GM23248 (cell line): Measurements from ENCODE around the gene SPPL3. TPM values are rescaled to one million over a fixed set of nuclear protein-coding genes. Genes with fewer than 3 reads are reported as not detected.

ENCODE experiments used
- DNase-seq: peaks from one replicate; pipeline ENCODE4 v3.0.0-alpha.2; 2015
- H2AFZ ChIP-seq: fragments of 200-600 bp; sonication (generic); 2 replicates; pipeline ENCODE4 v1.6.1; 2016; ENCODE audit warnings: antibody characterized with exemption
- H3F3A ChIP-seq: fragments of 200-600 bp; sonication (generic); 2 replicates; pipeline ENCODE4 v1.6.1; 2016; ENCODE audit warnings: mild to moderate bottlenecking, antibody characterized with exemption, mixed run types; ENCODE audit not compliant: insufficient read depth
- H3K27ac ChIP-seq: fragments of 200-600 bp; sonication (generic); 2 replicates; pipeline ENCODE4 v1.5.1; 2016; ENCODE audit warnings: mild to moderate bottlenecking
- H3K27me3 ChIP-seq: fragments of 200-600 bp; sonication (generic); replicated peaks from 2 replicates; pipeline ENCODE4 v1.6.1; 2016; ENCODE audit warnings: mild to moderate bottlenecking; ENCODE audit not compliant: insufficient read depth
- H3K36me3 ChIP-seq: fragments of 200-600 bp; sonication (generic); 2 replicates; pipeline ENCODE4 v1.6.1; 2016; ENCODE audit warnings: low read depth, mild to moderate bottlenecking
- H3K4me1 ChIP-seq: fragments of 200-600 bp; sonication (generic); 2 replicates; pipeline ENCODE4 v1.6.1; 2016; ENCODE audit warnings: mild to moderate bottlenecking; ENCODE audit not compliant: insufficient read depth
- H3K4me2 ChIP-seq: fragments of 200-600 bp; sonication (generic); one replicate; pipeline ENCODE4 v1.6.1; 2016; ENCODE audit warnings: mild to moderate bottlenecking; ENCODE audit not compliant: unreplicated experiment
- H3K4me3 ChIP-seq: fragments of 200-600 bp; sonication (generic); 2 replicates; pipeline ENCODE4 v1.5.1; 2016; ENCODE audit warnings: mild to moderate bottlenecking
- H3K79me2 ChIP-seq: fragments of 200-600 bp; sonication (generic); 2 replicates; pipeline ENCODE4 v1.6.1; 2016; ENCODE audit warnings: mild to moderate bottlenecking; ENCODE audit not compliant: insufficient read depth
- H3K9ac ChIP-seq: fragments of 200-600 bp; sonication (generic); 2 replicates; pipeline ENCODE4 v1.6.1; 2016; ENCODE audit warnings: mild to moderate bottlenecking
- H3K9me2 ChIP-seq: fragments of 200-600 bp; sonication (generic); 2 replicates; pipeline ENCODE4 v1.6.1; 2016; ENCODE audit warnings: mixed run types, mild to moderate bottlenecking, moderate library complexity; ENCODE audit not compliant: insufficient read depth
- H3K9me3 ChIP-seq: fragments of 200-600 bp; sonication (generic); one replicate; pipeline ENCODE4 v1.6.1; 2017; ENCODE audit warnings: low read depth
- H4K20me1 ChIP-seq: fragments of 200-600 bp; sonication (generic); 2 replicates; pipeline ENCODE4 v1.6.0; 2016; ENCODE audit not compliant: insufficient read depth
- EZH2 ChIP-seq: fragments of 200-600 bp; sonication (generic); IDR thresholded peaks from 2 replicates; pipeline ENCODE4 v1.6.1; 2018; ENCODE audit warnings: antibody characterized with exemption, mild to moderate bottlenecking; ENCODE audit not compliant: insufficient read depth, poor library complexity, severe bottlenecking
- EZH2phosphoT487 ChIP-seq: fragments of 200-600 bp; sonication (generic); IDR thresholded peaks from 2 replicates; pipeline ENCODE4 v1.6.1; 2018; ENCODE audit warnings: antibody characterized with exemption, moderate library complexity, mild to moderate bottlenecking, low read depth; ENCODE audit not compliant: insufficient read depth
- WGBS, 2 experiments: methylation state at CpG; one replicate each; pipeline ENCODE4 v1.1.6; 2015 to 2017; ENCODE audit warnings: low lambda C conversion rate in 2 of 2, low coverage in 1 of 2; ENCODE audit errors: missing lambda C conversion rate in 2 of 2; 5-methylcytosine and 5-hydroxymethylcytosine counted together
- in situ Hi-C: fragments of 300-500 bp; cut with MboI; formaldehyde crosslinking; loops from 2 replicates; pipeline ENCODE4 v1.15.0; 2020
- polyA plus RNA-seq: library from polyadenylated mRNA; unstranded; fragments of >200 nt; fragmentation: Nextera tagmentation; extraction: Ambion mirVana; gene quantifications from 2 replicates; pipeline ENCODE4 v1.2.1, GENCODE V29; 2016
- total RNA-seq: library from RNA; depleted of rRNA; stranded (reverse); fragments of >200 nt; shearing (Covaris generic); gene quantifications from 2 replicates; pipeline ENCODE4 v1.2.3, GENCODE V29; 2014

Gene SPPL3
- total and polyA plus RNA-seq, 2 experiments from 2014 or later = 8.1 to 24.8 TPM

DNA sequence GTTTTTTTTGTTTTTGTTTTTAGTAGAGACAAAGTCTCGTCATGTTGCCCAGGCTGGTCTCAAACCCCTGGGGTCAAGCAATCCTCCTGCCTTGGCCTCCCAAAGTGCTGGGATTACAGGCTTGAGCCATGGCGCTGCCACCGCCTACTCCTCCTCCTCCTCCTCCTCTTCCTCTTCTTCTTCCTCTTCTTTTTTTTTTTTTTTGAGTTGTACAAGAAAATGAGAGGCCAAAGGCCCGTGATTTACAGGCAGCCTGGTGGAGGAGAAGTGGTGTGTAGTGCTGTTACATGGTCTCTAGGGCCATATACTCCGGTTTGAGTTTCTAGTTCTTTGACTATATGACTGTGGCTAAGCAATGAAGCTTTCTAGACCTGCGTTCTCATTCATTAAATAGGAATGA lies 29.6 kb upstream of the SPPL3 start:
- Histone ChIP-seq H3K9me3 (no peaks in the 10 kb centered on the region), H3K27ac (no peak overlapping the region), H2AFZ (no peak overlapping the region), H4K20me1 (no peaks in the 10 kb centered on the region), H3K79me2 (no peaks in the 10 kb centered on the region), H3K9ac (no peak overlapping the region), H3K36me3 (no peaks in the 10 kb centered on the region), H3K4me1 (no peaks in the 10 kb centered on the region), H3F3A (no peaks in the 10 kb centered on the region), H3K4me2 (no peak overlapping the region), H3K9me2 (no peaks in the 10 kb centered on the region), H3K4me3 (no peak overlapping the region), H3K27me3 (peaks cover 4% of the 10 kb centered on the region; the same call in 1 of the 2 replicates)
- DNase-seq = no peak
- in situ Hi-C loops = no loop called here
- no peak for TF ChIP-seq EZH2
- no peak for TF ChIP-seq EZH2phosphoT487
- 58 to 61% methylated on average over 6 of the region's 6 CpGs for WGBS, 2 experiments

DNA sequence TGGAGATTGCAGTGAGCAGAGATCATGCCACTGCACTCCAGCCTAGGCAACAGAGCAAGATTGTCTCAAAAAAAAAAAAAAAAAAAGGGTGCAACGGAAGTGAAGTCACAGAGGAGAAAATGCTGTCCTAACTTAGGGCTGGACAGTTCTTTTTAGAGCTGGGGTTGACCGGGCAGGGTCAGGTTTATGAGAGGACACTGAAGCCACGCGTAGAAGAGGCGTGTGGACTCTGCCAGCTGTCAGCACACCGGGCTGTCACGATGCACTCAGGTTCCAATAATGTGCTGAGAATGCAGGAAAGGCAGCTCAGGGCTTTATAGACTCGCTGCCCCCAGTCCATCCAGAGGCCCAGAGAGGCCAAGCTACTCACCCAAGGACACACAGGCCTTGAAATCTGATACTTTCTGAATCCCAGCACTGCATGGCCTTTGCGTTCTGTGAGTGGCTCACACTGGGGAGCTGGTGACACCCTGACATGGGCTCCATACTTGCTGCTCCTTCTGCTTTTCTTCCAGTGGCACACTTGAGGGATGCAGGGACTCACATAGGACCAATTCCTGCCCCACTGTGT lies 28.9 kb upstream of the SPPL3 start:
- WGBS, 2 experiments = 70 to 76% methylated on average over 9 of the region's 9 CpGs
- TF ChIP-seq EZH2 (no peak), EZH2phosphoT487 (no peak)

DNA sequence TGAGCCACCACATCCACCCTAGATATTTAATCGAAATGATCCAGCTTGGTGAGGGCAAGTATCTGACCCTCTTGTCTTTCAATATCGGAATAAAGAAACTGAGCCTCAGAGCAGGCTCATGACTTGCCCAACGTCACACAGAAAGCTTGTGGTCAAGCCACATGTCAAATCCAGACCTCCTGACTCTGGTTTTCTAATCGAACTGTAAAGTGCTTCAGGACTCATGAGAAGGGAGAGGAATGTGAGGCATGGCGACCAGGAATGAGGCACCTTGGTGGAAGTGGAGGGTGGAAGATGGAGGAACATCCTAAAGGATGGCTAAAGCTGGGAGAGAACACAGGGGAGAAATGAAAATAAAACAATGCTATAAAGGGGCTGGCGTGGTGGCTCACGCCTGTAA lies 27.9 kb upstream of the SPPL3 start:
- no peak for DNase-seq
- no peaks in the 10 kb centered on the region for H3K79me2 ChIP-seq
- no peak for TF ChIP-seq EZH2
- TF ChIP-seq EZH2phosphoT487 = no peak
- no peak overlapping the region for H3K27ac ChIP-seq
- no peak overlapping the region for H3K9ac ChIP-seq
- in situ Hi-C loops = no loop called here
- no peaks in the 10 kb centered on the region for H3K36me3 ChIP-seq
- H3K9me3 ChIP-seq = no peaks in the 10 kb centered on the region
- no peaks in the 10 kb centered on the region for H4K20me1 ChIP-seq
- H3K4me3 ChIP-seq = no peak overlapping the region
- no peaks in the 10 kb centered on the region for H3K4me1 ChIP-seq
- H3F3A ChIP-seq = no peaks in the 10 kb centered on the region
- no peaks in the 10 kb centered on the region for H3K9me2 ChIP-seq
- WGBS, 2 experiments = 53 to 62% methylated on average over 7 of the region's 7 CpGs
- no peak overlapping the region for H2AFZ ChIP-seq
- no peaks in the 10 kb centered on the region for H3K27me3 ChIP-seq
- no peak overlapping the region for H3K4me2 ChIP-seq

More for the DNA sequence above, 28.9 kb upstream of the SPPL3 start:
- H3K9ac ChIP-seq = no peak overlapping the region
- no peaks in the 10 kb centered on the region for H4K20me1 ChIP-seq
- no peak for DNase-seq
- H2AFZ ChIP-seq = no peak overlapping the region
- no peaks in the 10 kb centered on the region for H3K9me2 ChIP-seq
- no peaks in the 10 kb centered on the region for H3K4me1 ChIP-seq
- no peak overlapping the region for H3K27ac ChIP-seq
- H3K79me2 ChIP-seq = no peaks in the 10 kb centered on the region
- H3K9me3 ChIP-seq = no peaks in the 10 kb centered on the region
- H3K36me3 ChIP-seq = no peaks in the 10 kb centered on the region
- in situ Hi-C loops = no loop called here
- H3K27me3 ChIP-seq = no peaks in the 10 kb centered on the region
- no peaks in the 10 kb centered on the region for H3F3A ChIP-seq
- H3K4me2 ChIP-seq = no peak overlapping the region
- H3K4me3 ChIP-seq = no peak overlapping the region

GRCh38 chr12:120930032-120930431 lies 25.9 kb upstream of the SPPL3 start:
- H3K79me2 ChIP-seq = no peaks in the 10 kb centered on the region
- H3K9me3 ChIP-seq = no peaks in the 10 kb centered on the region
- H3K9ac ChIP-seq = no peak overlapping the region
- 61 to 67% methylated on average over 5 of the region's 5 CpGs for WGBS, 2 experiments
- no peaks in the 10 kb centered on the region for H3K27me3 ChIP-seq
- no peaks in the 10 kb centered on the region for H3K9me2 ChIP-seq
- no peak for TF ChIP-seq EZH2
- no peak for TF ChIP-seq EZH2phosphoT487
- no peak overlapping the region for H3K4me2 ChIP-seq
- DNase-seq = no peak
- H3K4me3 ChIP-seq = no peak overlapping the region
- H3F3A ChIP-seq = no peaks in the 10 kb centered on the region
- H2AFZ ChIP-seq = no peak overlapping the region
- no peaks in the 10 kb centered on the region for H4K20me1 ChIP-seq
- no peak overlapping the region for H3K27ac ChIP-seq
- in situ Hi-C loops = no loop called here
- H3K4me1 ChIP-seq = no peaks in the 10 kb centered on the region
- no peaks in the 10 kb centered on the region for H3K36me3 ChIP-seq
